GM12874 (cell line): ENCODE measurements around the gene MYEOV.

Source experiments
- CTCF ChIP-seq: IDR thresholded peaks from 2 replicates; pipeline ENCODE4 v1.5.1; 2011; ENCODE audit warnings: low read depth, mild to moderate bottlenecking, control low read depth, low read length, moderate library complexity; ENCODE audit not compliant: insufficient read depth

MYEOV gene

GRCh38 chr11:69295995-69296889 lies 2.3 kb downstream of the MYEOV start:
- TF ChIP-seq CTCF: no peak

- no peak for TF ChIP-seq CTCF
These were observed 3.2 kb downstream of the MYEOV start for GRCh38 chr11:69296890-69297786.

- no peak for TF ChIP-seq CTCF
These were observed 3.9 kb downstream of the MYEOV start for GRCh38 chr11:69297787-69298266.

- TF ChIP-seq CTCF: 0 out of 2 replicates have a peak, but pooled peaks have one; percentile 23
These were observed 4.5 kb downstream of the MYEOV start for GRCh38 chr11:69298267-69299022.

GRCh38 chr11:69299023-69299461 lies 5.1 kb downstream of the MYEOV start:
- no peak for TF ChIP-seq CTCF

- TF ChIP-seq CTCF: no peak
These were observed 5.6 kb downstream of the MYEOV start for GRCh38 chr11:69299572-69299971.
